ENCODE data around the gene HNRNPF.
"Not testable (repeated sequence)": the region's sequence is repeated elsewhere in the genome, so short reads cannot be mapped to it uniquely, and the experiment has no call there.

Gene HNRNPF

GRCh38 chr10:43408710-43409384 is at the start of gene HNRNPF:
HNRNPF (minus strand) TSS chr10:43409186; CDS start chr10:43387884, 21,302 bp downstream.
- FAIRE-seq = no peak

DNA sequence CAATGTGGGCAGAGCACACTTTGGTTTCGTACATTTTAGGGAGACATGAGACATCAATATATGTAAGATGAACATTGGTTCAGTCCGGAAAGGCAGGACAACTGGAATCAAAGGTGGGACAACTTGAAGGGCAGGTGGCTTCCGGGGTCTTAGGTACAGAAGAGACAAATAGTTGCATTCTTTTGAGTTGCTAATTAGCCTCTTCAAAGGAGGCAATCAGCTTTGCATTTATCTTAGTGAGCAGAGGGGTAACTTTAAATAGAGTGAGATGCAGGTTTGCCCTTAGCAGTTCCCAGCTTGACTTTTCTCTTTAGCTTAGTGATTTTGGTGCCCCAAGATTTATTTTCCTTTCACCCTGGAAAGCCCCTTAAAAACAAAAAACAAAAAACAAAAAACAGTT is 49.2 kb upstream of the HNRNPF start:
- no peak for FAIRE-seq

GRCh38 chr10:43456561-43456960 is 47.6 kb upstream of the HNRNPF start:
- FAIRE-seq = not testable (repeated sequence)

DNA sequence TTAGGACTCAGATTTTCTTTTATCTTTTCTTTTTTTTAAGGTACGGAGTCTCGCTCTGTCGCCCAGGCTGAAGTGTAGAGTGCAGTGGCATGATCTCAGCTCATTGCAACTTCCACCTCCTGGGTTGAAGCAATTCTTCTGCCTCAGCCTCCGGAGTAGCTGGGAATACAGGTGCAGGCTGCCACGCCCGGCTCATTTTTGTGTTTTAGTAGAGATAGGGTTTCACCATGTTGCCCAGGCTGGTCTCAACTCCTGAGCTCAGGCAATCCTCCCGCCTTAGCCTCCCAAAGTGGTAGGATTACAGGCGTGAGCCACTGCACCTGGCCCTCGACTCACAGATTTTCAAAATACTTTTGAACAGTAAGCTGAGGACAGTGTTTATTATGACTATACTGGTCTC is 45.0 kb upstream of the HNRNPF start:
- not testable (repeated sequence) for FAIRE-seq

GRCh38 chr10:43453266-43453831 is 44.4 kb upstream of the HNRNPF start:
- FAIRE-seq = no peak

DNA sequence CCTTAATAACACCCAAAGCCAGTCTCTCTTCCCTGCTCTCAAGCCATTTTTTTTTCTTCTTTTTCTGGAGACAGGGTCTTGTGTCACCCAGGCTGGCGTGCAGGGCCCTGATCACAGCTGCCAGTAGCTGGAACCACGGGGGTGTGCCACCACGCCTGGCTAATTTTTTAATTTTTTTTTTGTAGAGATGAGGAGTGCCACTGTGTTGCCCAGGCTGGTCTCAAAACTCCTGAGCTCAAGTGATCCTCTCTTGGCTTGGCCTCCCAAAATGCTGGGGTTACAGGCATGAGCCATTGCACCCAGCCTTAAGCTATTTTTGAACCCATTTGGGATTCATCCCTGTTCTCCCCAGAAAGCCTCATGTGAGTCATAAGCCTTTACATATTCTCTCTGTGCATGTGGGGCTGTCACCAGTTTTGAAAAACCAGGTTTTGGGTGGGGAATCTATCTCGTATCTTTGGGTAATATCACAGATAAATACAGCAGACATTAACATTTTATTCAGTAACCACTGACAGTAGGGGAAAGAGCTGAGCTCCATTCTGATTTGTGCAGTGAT is 43.4 kb upstream of the HNRNPF start:
- no peak for FAIRE-seq

DNA sequence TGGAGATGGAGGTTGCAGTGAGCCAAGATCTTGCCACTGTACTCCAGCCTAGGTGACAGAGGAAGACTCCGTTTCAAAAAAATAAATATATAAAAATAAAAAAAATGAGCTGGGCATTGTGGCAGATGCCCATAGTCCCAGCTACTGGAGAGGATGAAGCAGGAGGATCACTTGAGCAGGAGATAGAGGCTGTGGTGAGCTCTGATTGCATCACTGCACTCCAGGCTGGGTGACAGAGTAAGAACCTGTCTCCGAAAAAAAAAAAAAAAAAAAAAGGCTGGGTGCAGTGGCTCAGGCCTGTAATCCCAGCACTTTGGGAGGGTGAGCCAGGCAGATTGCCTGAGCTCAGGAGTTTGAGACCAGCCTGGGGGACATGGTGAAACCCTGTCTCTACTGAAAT is 39.8 kb upstream of the HNRNPF start:
- FAIRE-seq = no peak

- not testable (repeated sequence) for FAIRE-seq
Measured at GRCh38 chr10:43446219-43447017, 37.4 kb upstream of the HNRNPF start.

GRCh38 chr10:43444897-43445466 is 36.0 kb upstream of the HNRNPF start:
- FAIRE-seq = no peak

DNA sequence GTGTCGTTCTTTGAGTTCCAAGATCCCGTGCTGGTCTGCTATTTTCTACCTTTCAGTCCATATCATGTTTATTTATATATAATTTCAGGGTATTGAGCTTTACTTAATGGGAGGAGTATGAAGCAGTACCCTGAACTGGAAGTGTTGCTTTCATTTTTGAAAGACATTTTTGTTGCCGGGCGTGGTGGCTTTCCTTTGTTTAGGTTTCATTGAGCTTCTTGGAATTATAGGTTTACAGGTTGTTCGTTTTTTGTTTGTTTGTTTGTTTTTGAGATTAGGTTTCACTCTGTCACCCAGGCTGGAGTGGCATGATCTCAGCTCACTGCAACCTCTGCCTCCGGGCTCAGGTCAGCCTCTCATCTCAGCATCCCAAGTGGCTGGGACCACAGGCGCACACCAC is 35.3 kb upstream of the HNRNPF start:
- FAIRE-seq = no peak

DNA sequence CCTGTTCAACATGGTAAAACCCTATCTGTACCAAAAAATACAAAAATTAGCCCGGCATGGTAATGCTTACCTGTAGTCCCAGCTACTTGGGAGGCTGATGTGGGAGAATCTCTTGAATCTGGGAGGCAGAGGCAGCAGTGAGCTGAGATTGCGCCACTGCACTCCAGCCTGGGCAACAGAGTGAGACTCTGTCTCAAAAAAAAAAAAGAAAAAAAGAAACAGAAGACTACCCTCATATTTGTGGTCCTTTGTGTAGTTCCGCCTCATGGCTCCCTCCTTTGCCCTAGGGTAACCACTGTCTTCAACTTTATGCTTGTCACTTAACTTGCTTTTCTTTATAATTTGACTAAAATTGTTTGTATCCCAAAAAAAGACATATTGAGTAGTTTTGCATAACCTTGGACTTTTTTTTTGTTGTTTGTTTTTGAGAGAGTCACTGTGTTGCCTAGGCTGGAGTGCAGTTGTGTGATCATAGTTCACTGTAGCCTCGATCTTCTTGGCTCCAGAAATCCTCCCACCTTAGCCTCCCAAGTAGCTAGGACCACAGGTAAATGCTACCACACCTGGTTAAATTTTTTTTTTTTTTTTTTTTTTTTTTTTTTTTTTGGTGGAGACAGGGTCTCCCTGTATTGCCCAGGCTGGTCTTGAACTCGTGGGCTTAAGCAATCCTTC is 31.6 kb upstream of the HNRNPF start:
- FAIRE-seq = no peak

- no peak for FAIRE-seq
Measured at GRCh38 chr10:43437141-43437870, 28.3 kb upstream of the HNRNPF start.

DNA sequence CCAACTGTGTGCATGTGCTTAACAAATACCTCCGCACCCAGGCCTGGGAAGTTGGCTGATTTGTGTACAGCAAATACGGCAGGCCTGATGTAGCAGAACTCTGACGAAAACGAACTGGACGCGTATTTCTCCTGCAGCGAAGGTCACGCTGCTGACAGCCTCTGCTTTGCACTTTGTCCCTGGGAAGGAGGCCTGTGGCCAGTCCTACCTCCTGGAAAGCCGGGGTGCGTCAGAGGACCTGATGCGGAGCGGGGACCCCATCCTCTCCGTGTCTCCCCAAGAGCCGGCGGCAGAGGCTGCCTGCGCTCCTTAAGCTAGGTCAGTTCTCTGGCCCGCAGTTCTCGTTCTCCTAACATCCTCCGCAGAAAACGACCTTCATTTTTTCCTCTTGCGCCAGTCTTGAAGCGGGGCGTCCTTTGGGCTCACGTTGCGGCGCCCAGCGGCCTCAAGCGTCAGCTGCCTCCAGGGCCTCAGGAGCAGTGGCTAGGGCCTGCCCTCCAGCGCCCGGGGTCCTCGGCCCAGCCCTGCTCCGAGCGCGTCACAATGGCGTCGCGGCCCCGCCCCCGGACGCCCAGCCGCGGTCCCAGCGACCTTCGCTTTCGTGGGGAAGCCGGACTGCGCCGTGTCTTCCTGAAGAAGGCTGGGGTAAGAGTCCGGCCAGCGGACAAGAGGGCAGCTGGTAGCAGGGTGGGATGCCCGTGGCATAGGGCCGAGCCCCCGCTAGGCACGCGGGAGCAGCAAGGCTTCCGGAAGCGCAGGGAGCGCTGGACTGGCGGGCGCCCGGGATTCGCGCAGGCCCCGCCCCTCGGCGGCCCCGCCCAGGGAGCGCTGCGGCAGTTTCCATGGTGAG is 27.5 kb upstream of the HNRNPF start, which contains the start of gene ZNF487:
Gene ZNF487 (plus strand): TSS at position 821 of the 850 bp plus-strand sequence. CDS start 38,703 bp downstream, outside the sequence.
- FAIRE-seq = no peak

- FAIRE-seq = no peak
Measured at GRCh38 chr10:43430926-43431663, 22.1 kb upstream of the HNRNPF start.

GRCh38 chr10:43427166-43427825 is 18.3 kb upstream of the HNRNPF start:
- no peak for FAIRE-seq

DNA sequence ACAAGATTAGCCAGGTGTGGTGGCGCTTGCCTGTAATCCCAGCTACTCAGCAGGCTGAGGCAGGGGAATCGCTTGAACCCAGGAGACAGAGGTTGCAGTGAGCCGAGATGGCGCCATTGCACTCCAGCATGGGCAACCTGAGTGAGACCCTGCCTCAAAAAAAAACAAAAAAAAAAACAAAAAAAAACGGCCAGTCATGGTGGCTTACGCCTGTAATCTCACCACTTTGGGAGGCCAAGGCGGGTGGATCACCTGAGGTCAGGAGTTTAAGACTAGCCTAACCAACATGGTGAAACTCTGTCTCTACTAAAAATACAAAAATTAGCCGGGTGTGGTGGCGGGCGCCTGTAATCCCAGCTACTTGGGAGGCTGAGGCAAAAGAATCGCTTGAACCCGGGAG is 17.5 kb upstream of the HNRNPF start:
- FAIRE-seq = not testable (repeated sequence)

GRCh38 chr10:43424416-43424815 is 15.4 kb upstream of the HNRNPF start:
- no peak for FAIRE-seq

DNA sequence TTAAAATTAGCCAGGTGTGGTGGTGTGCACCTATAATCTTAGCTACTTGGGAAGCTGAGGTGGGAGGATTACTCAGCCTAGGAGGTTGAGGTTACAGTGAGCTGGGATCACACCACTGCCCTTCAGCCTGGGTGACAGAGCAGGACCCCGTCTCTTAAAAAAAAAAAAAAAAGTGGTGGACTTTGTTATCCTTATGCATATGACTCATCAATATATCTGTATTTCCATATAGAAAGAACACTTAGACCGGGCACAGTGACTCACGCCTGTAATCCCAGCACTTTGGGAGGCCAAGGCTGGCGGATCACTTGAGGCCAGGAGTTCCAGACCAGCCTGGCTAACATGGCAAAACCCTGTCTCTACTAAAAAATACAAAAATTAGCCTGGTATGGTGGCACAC is 13.0 kb upstream of the HNRNPF start:
- FAIRE-seq = not testable (repeated sequence)

DNA sequence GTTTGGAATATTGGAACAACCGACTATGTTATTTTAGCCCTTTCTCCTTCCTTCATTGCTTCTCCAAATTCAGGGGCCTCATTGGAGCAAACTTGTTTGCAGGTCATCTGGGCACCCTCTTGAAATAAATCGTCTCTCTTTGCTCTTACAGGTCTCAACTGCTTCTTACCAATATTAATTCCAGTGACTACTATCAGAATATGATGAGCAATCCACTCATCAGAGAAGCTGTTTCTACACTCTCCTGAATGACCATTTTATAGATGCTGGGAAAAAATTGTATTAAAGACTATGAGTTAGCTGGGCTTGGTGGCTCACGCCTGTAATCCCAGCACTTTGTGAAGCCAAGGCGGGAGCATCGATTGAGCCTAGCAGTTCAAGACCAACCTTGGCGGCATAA is 12.5 kb upstream of the HNRNPF start:
- no peak for FAIRE-seq

DNA sequence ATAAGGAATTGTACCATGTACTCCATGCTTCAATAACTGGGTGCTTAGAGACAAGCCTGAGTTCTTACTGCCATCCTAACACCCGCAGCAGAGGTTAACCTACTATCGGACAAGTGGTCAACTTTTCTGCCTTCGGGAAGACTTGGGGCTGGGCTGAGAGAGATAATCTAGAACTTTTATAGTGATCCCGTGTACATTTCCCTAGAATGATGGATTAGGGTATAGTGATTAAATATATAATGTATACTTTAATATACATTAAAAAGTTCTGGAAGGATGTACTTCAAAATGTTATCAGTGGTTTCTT is 12.2 kb upstream of the HNRNPF start:
- FAIRE-seq = no peak

Data from G401.6 (cell line).